CD14-positive monocyte (primary cell): ENCODE data around the gene LRRK1. TPM values are rescaled to one million over a fixed set of nuclear protein-coding genes. Genes with fewer than 3 reads are reported as not detected.

Experiments used
- DNase-seq, 3 donors: peaks; one replicate each; pipeline ENCODE4 v3.0.0-alpha.2; 2011 to 2022
- H2AFZ ChIP-seq: 2 replicates; pipeline ENCODE4 v1.6.0; 2012; ENCODE audit warnings: mild to moderate bottlenecking, low read depth, low read length, inconsistent platforms; ENCODE audit not compliant: insufficient read depth, poor library complexity, severe bottlenecking
- H3K27ac ChIP-seq, 2 donors: 1 replicate in 1 of 2; 2 replicates in 1 of 2; pipeline ENCODE4 v1.5.1; 2012 to 2013; ENCODE audit warnings: low read length in 2 of 2, control low read depth in 1 of 2, inconsistent platforms in 1 of 2, low read depth in 1 of 2, mild to moderate bottlenecking in 1 of 2
- H3K27me3 ChIP-seq, 2 donors: one replicate each; pipeline versions ENCODE4 v1.6.0 to v1.6.1; 2011 to 2013; ENCODE audit warnings: low read length in 2 of 2; ENCODE audit not compliant: control insufficient read depth in 2 of 2, insufficient read depth in 2 of 2
- H3K36me3 ChIP-seq, 2 donors: replicated peaks in 1 of 2; 1 replicate in 1 of 2; 2 replicates in 1 of 2; pipeline versions ENCODE4 v1.5.1 to v1.6.1; 2012 to 2013; ENCODE audit warnings: low read length in 2 of 2, control low read depth in 1 of 2, inconsistent platforms in 1 of 2, mild to moderate bottlenecking in 1 of 2; ENCODE audit not compliant: insufficient read depth in 2 of 2, control insufficient read depth in 1 of 2
- H3K4me1 ChIP-seq, 2 donors: 1 replicate in 1 of 2; 2 replicates in 1 of 2; pipeline versions ENCODE4 v1.5.1 to v1.6.1; 2012 to 2013; ENCODE audit warnings: low read length in 2 of 2, control low read depth in 1 of 2, inconsistent platforms in 1 of 2, mild to moderate bottlenecking in 1 of 2, moderate library complexity in 1 of 2; ENCODE audit not compliant: insufficient read depth in 2 of 2, control insufficient read depth in 1 of 2
- H3K4me2 ChIP-seq: replicated peaks from 2 replicates; pipeline ENCODE3; 2012; ENCODE audit warnings: low read length, moderate library complexity, mild to moderate bottlenecking; ENCODE audit not compliant: poor library complexity, severe bottlenecking; ENCODE audit errors: extremely low read depth
- H3K4me3 ChIP-seq, 3 experiments: fragments of 200-600 bp in 1 of 3; sonication (generic) in 1 of 3; replicated peaks in 1 of 3; 1 replicate in 2 of 3; 2 replicates in 1 of 3; pipeline ENCODE4 v1.5.1; 2011 to 2013; ENCODE audit warnings: low read length in 3 of 3, mild to moderate bottlenecking in 3 of 3, control low read depth in 2 of 3, low read depth in 2 of 3, inconsistent platforms in 1 of 3, moderate library complexity in 1 of 3
- H3K79me2 ChIP-seq: 2 replicates; pipeline ENCODE4 v1.6.0; 2012; ENCODE audit warnings: mild to moderate bottlenecking, control low read depth, inconsistent platforms, low read length, moderate library complexity; ENCODE audit not compliant: insufficient read depth
- H3K9ac ChIP-seq: 2 replicates; pipeline ENCODE4 v1.6.0; 2017; ENCODE audit warnings: low read length, mild to moderate bottlenecking; ENCODE audit not compliant: insufficient read depth, poor library complexity, severe bottlenecking
- H3K9me3 ChIP-seq, 2 donors: replicated peaks in 1 of 2; 1 replicate in 1 of 2; 2 replicates in 1 of 2; pipeline versions ENCODE4 v1.5.1 to v1.6.1; 2012 to 2013; ENCODE audit warnings: low read length in 2 of 2, control low read depth in 1 of 2; ENCODE audit not compliant: control insufficient read depth in 1 of 2, insufficient read depth in 1 of 2
- H4K20me1 ChIP-seq: 2 replicates; pipeline ENCODE4 v1.6.0; 2012; ENCODE audit warnings: mild to moderate bottlenecking, low read length, control low read depth, moderate library complexity; ENCODE audit not compliant: insufficient read depth
- H3K27ac Mint-ChIP-seq, 7 donors: one replicate each; pipeline ENCODE4 v1.8.0; 2020; ENCODE audit warnings: mild to moderate bottlenecking in 7 of 7, mixed read lengths in 7 of 7, moderate library complexity in 6 of 7, inconsistent platforms in 2 of 7
- H3K27me3 Mint-ChIP-seq, 3 donors: one replicate each; pipeline ENCODE4 v1.8.0; 2021 to 2022; ENCODE audit warnings: low read depth in 3 of 3, mild to moderate bottlenecking in 3 of 3, mixed read lengths in 3 of 3, moderate library complexity in 3 of 3, inconsistent platforms in 1 of 3
- H3K36me3 Mint-ChIP-seq, 2 donors: one replicate each; pipeline ENCODE4 v1.8.0; 2020; ENCODE audit warnings: mixed read lengths in 2 of 2, inconsistent platforms in 1 of 2, mild to moderate bottlenecking in 1 of 2
- H3K4me1 Mint-ChIP-seq: one replicate; pipeline ENCODE4 v1.8.0; 2020; ENCODE audit warnings: mild to moderate bottlenecking, mixed read lengths
- H3K4me3 Mint-ChIP-seq, 2 donors: one replicate each; pipeline ENCODE4 v1.8.0; 2020; ENCODE audit warnings: mild to moderate bottlenecking in 2 of 2, mixed read lengths in 2 of 2, moderate library complexity in 1 of 2
- H3K9me3 Mint-ChIP-seq, 7 donors: one replicate each; pipeline ENCODE4 v1.8.0; 2020 to 2022; ENCODE audit warnings: mixed read lengths in 7 of 7, mild to moderate bottlenecking in 6 of 7, moderate library complexity in 6 of 7, inconsistent platforms in 2 of 7
- CTCF ChIP-seq: fragments of 200-600 bp; IDR thresholded peaks from one replicate; pipeline ENCODE4 v1.8.0; 2022; ENCODE audit warnings: antibody characterized with exemption, mild to moderate bottlenecking
- WGBS: methylation state at CpG from one replicate; pipeline ENCODE4 v1.1.5; 2013; ENCODE audit warnings: missing lambda C conversion rate; ENCODE audit not compliant: insufficient coverage; 5-methylcytosine and 5-hydroxymethylcytosine counted together
- intact Hi-C, 2 donors: fragments of 100-400 bp; cut with micrococcal nuclease; formaldehyde crosslinking; loops; one replicate each; pipeline versions ENCODE4 v1.15.0 to v1.15.1; 2023
- polyA plus RNA-seq, 3 donors: library from polyadenylated mRNA; depleted of rRNA in 1 of 3; unstranded in 2 of 3; stranded (reverse) in 1 of 3; fragments of 300-500 nt in 2 of 3; fragments of >200 nt in 1 of 3; fragmentation: Illumina TruSeq in 2 of 3; gene quantifications; 1 replicate in 2 of 3; 2 replicates in 1 of 3; pipeline ENCODE4 v1.2.3, GENCODE V29; 2012 to 2021

Gene LRRK1
- polyA plus RNA-seq, 3 donors, result 1.7 to 18.9 (median 5.4) TPM

- no peak for DNase-seq
- H3K4me2 ChIP-seq, result no peak overlapping the region
- no peaks in the 10 kb centered on the region for H3K79me2 ChIP-seq
- peaks cover 49 to 92% of the 10 kb centered on the region in 2 donors for H3K36me3 ChIP-seq
- H3K27me3 ChIP-seq, result no peaks in the 10 kb centered on the region
- Mint-ChIP-seq H3K4me1 (no peaks in the 10 kb centered on the region), H3K4me3 (no peak overlapping the region), H3K9me3 (peaks cover 0 to 6% (median 2%) of the 10 kb centered on the region in 7 donors), H3K27me3 (no peaks in the 10 kb centered on the region), H3K36me3 (peaks cover 74 to 86% of the 10 kb centered on the region in 2 donors), H3K27ac (no peak overlapping the region)
- H3K4me3 ChIP-seq, result no peak overlapping the region
- no peak overlapping the region for H3K27ac ChIP-seq
- TF ChIP-seq CTCF, result no peak
- intact Hi-C loops, result no loop called here
- H3K4me1 ChIP-seq, result no peaks in the 10 kb centered on the region
- no peak overlapping the region for H3K9ac ChIP-seq
- H3K9me3 ChIP-seq, result no peaks in the 10 kb centered on the region
- WGBS, result 100% methylated on average over 3 of the region's 4 CpGs
- peaks cover 4% of the 10 kb centered on the region for H4K20me1 ChIP-seq
- H2AFZ ChIP-seq, result no peak overlapping the region
Measured at GRCh38 chr15:100987143-100987542, 68.0 kb downstream of the LRRK1 start.

- H3K27me3 Mint-ChIP-seq, result no peaks in the 10 kb centered on the region
- 92% methylated on average over 3 of the region's 5 CpGs for WGBS
- no peak overlapping the region for H3K4me3 Mint-ChIP-seq
- Histone ChIP-seq H3K9me3 (no peaks in the 10 kb centered on the region), H3K27ac (no peak overlapping the region), H3K79me2 (no peaks in the 10 kb centered on the region), H3K9ac (no peak overlapping the region), H3K4me2 (no peak overlapping the region), H3K36me3 (peaks cover 50 to 91% of the 10 kb centered on the region in 2 donors), H3K4me3 (no peak overlapping the region), H3K27me3 (no peaks in the 10 kb centered on the region), H3K4me1 (no peaks in the 10 kb centered on the region), H2AFZ (no peak overlapping the region), H4K20me1 (peaks cover 4% of the 10 kb centered on the region)
- peaks cover 0 to 6% (median 2%) of the 10 kb centered on the region in 7 donors for H3K9me3 Mint-ChIP-seq
- no peak for TF ChIP-seq CTCF
- intact Hi-C loops, result no loop called here
- peaks cover 73 to 86% of the 10 kb centered on the region in 2 donors for H3K36me3 Mint-ChIP-seq
- no peak for DNase-seq
- H3K27ac Mint-ChIP-seq, result no peak overlapping the region
- H3K4me1 Mint-ChIP-seq, result no peaks in the 10 kb centered on the region
Measured at GRCh38 chr15:100988297-100988696, 69.1 kb downstream of the LRRK1 start.
